Stomach (tissue), 9 donors: ENCODE data around the gene ABL1. TPM values are rescaled to one million over a fixed set of nuclear protein-coding genes. Genes with fewer than 3 reads are reported as not detected.

ENCODE experiments used
- DNase-seq, 2 donors: peaks; one replicate each; pipeline versions ENCODE4 v3.0.0 to v3.0.0-alpha.2; 2013 to 2019
- H3K27ac ChIP-seq, 5 donors: fragments of 200-600 bp in 4 of 5; sonication (generic) in 4 of 5; one replicate each; pipeline ENCODE4 v1.5.1; 2013 to 2019; ENCODE audit warnings: mild to moderate bottlenecking in 1 of 5, moderate library complexity in 1 of 5
- H3K27me3 ChIP-seq, 3 donors: fragments of 200-600 bp; sonication (generic); one replicate each; pipeline ENCODE4 v1.5.1; 2017 to 2019; ENCODE audit warnings: mixed run types in 1 of 3
- H3K36me3 ChIP-seq, 4 donors: fragments of 200-600 bp; sonication (generic); 1 replicate in 3 of 4; 2 replicates in 1 of 4; pipeline ENCODE4 v1.5.1; 2016 to 2019
- H3K4me1 ChIP-seq, 4 donors: fragments of 200-600 bp; sonication (generic); one replicate each; pipeline ENCODE4 v1.5.1; 2016 to 2019
- H3K4me3 ChIP-seq, 4 donors: fragments of 200-600 bp; sonication (generic) in 3 of 4; one replicate each; pipeline ENCODE4 v1.5.1; 2016 to 2019; ENCODE audit warnings: mild to moderate bottlenecking in 1 of 4
- H3K9me3 ChIP-seq, 4 donors: fragments of 200-600 bp; sonication (generic); one replicate each; pipeline ENCODE4 v1.5.1; 2016 to 2019
- EP300 ChIP-seq: sonication (generic); formaldehyde crosslinking; IDR thresholded peaks from one replicate; pipeline ENCODE4 v1.6.1; 2017; ENCODE audit warnings: antibody characterized with exemption
- POLR2A ChIP-seq, 4 donors: fragments of 450-650 bp; IDR thresholded peaks; one replicate each; pipeline ENCODE4 v1.6.1; 2016; ENCODE audit warnings: antibody characterized with exemption in 4 of 4, control low read depth in 2 of 4, mild to moderate bottlenecking in 1 of 4, moderate library complexity in 1 of 4
- POLR2AphosphoS5 ChIP-seq, 3 donors: sonication (generic); formaldehyde crosslinking; IDR thresholded peaks; one replicate each; pipeline ENCODE4 v1.6.1; 2016; ENCODE audit warnings: antibody characterized with exemption in 3 of 3
- WGBS, 5 donors: extraction: QIAGEN DNeasy Blood & Tissue Kit in 3 of 5; methylation state at CpG; one replicate each; pipeline versions ENCODE4 v1.1.5 to v1.1.7; 2013 to 2018; 5-methylcytosine and 5-hydroxymethylcytosine counted together
- intact Hi-C: fragments of 100-400 bp; cut with DNase I; formaldehyde crosslinking; loops from one replicate; pipeline ENCODE4 v1.15.1; 2023; ENCODE audit warnings: low total_unique reads
- polyA plus RNA-seq, 3 donors: library from polyadenylated mRNA; stranded (reverse); fragments of 200-250 nt; gene quantifications; one replicate each; pipeline ENCODE4 v1.2.3, GENCODE V29; 2013
- total RNA-seq, 5 donors: library from RNA; depleted of rRNA; stranded (reverse); fragments of >200 nt; gene quantifications; one replicate each; pipeline versions ENCODE4 v1.1.0 to v1.2.3, GENCODE V29; 2014 to 2016
- TF ChIP-seq, protein P1 (sequence below), 7 experiments: fragments of 450-650 bp in 4 of 7; fragments of 200-600 bp in 3 of 7; sonication (generic) in 3 of 7; IDR thresholded peaks; one replicate each; pipeline ENCODE4 v1.5.1; 2016 to 2019; ENCODE audit warnings: antibody characterized with exemption in 7 of 7, control low read depth in 2 of 7, mild to moderate bottlenecking in 1 of 7
- donor health status: healthy with polysubstance abuse.
- donor health status: Bipolar disorder and iron deficiency.
- donor health status: healthy.

Gene ABL1
- total and polyA plus RNA-seq, 8 donors, result 19.0 to 95.9 (median 43.8) TPM

DNA sequence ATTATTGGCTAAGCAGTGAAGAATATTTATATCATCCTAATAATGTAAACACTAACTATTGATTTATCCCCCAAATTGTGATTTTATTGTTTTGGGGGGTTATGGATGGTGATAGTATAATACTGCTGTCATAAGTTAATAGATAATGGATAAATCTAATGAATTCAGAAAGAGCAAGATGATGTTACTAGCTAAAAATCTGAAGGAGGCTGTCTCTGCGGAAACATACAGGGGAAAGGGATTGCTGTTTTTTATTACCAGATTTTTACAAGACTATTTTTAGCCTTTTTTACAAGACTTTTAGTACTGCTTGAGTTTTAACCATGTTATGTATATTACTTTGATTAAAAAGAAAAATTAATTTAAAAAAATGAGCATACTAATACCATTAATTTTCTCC lies 5.3 kb upstream of the ABL1 start:
- no peak overlapping the region for H3K4me3 ChIP-seq
- H3K27me3 ChIP-seq, result no peaks in the 10 kb centered on the region
- H3K4me1 ChIP-seq, result peaks cover 30 to 56% (median 41%) of the 10 kb centered on the region in 4 donors
- TF ChIP-seq EP300 (no peak), POLR2AphosphoS5 (IDR thresholded peaks at IDR 0.05) (no peak), POLR2A (IDR thresholded peaks at IDR 0.05) (no peak)
- TF ChIP-seq, protein P1, sequence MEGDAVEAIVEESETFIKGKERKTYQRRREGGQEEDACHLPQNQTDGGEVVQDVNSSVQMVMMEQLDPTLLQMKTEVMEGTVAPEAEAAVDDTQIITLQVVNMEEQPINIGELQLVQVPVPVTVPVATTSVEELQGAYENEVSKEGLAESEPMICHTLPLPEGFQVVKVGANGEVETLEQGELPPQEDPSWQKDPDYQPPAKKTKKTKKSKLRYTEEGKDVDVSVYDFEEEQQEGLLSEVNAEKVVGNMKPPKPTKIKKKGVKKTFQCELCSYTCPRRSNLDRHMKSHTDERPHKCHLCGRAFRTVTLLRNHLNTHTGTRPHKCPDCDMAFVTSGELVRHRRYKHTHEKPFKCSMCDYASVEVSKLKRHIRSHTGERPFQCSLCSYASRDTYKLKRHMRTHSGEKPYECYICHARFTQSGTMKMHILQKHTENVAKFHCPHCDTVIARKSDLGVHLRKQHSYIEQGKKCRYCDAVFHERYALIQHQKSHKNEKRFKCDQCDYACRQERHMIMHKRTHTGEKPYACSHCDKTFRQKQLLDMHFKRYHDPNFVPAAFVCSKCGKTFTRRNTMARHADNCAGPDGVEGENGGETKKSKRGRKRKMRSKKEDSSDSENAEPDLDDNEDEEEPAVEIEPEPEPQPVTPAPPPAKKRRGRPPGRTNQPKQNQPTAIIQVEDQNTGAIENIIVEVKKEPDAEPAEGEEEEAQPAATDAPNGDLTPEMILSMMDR (IDR thresholded peaks at IDR 0.05), result no peak
- H3K9me3 ChIP-seq, result no peaks in the 10 kb centered on the region
- no peaks in the 10 kb centered on the region for H3K36me3 ChIP-seq
- no peak for DNase-seq
- 84 to 100% (median 94%) methylated on average over 1 of the region's 1 CpG for WGBS, 5 donors
- H3K27ac ChIP-seq, result no peak overlapping the region
- intact Hi-C loops, result loop anchor here (10.0 kb wide), 1 partner anchor 115 kb away; no protein-coding TSS in a partner anchor

DNA sequence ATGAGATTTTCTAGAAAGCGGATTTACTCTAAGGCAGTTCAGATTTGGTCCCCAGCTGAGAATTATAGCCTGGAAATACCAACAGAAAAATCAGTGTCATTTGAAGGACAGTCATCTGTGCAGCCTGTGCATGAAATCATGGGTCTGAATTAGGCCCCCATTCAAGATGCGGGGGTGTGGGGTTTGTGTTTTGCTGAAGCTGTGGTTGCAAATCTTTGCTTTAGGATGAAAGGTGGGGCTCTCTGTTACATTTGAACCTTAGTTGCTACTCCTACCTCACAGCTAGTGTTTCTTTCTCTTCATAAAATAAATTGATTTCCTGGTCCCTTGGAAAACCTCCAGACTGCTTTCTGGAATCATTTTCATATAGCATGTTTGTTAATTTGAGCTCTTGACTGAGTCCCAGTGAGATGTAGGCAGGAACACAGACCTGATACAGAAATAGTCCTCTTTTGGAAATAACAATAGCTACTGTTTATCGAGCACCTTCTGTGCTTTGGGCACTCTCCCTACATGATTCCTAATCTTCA lies 4.8 kb upstream of the ABL1 start:
- Histone ChIP-seq H3K27ac (peak overlapping the region in 1 of 5 donors; percentile 38), H3K4me1 (peaks cover 25 to 53% (median 36%) of the 10 kb centered on the region in 4 donors), H3K4me3 (no peak overlapping the region), H3K9me3 (no peaks in the 10 kb centered on the region), H3K36me3 (no peaks in the 10 kb centered on the region), H3K27me3 (no peaks in the 10 kb centered on the region)
- DNase-seq, result peak in 1 of 2 donors; percentile 31
- TF ChIP-seq POLR2AphosphoS5 (IDR thresholded peaks at IDR 0.05) (no peak), POLR2A (IDR thresholded peaks at IDR 0.05) (no peak), EP300 (no peak)
- TF ChIP-seq, protein P1 (IDR thresholded peaks at IDR 0.05), result no peak
- 53 to 61% (median 57%) methylated on average over 3 of the region's 3 CpGs for WGBS, 5 donors
- intact Hi-C loops, result loop anchor here (10.0 kb wide), 1 partner anchor 115 kb away; no protein-coding TSS in a partner anchor

DNA sequence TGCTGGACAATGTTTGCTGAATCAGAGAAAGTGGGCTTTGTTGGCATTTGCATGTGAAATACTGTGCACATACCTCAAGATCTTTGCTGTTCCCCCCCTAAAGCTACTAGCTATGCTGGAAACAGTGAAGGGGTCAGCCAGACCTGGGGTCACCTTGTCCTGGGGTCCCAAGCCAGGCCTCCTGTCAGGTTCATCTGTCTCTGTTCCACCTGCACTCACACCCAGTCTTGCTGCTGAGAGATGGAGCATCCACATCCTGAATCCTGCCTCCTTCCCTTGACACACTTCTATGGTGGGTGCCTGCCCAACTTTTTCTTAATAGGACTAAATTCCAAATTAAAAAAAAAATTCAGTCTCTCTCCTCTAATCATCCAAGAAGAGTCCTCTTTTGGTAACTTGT lies 4.0 kb upstream of the ABL1 start:
- H3K27ac ChIP-seq, result no peak overlapping the region
- intact Hi-C loops, result loop anchor here (10.0 kb wide), 1 partner anchor 116 kb away; no protein-coding TSS in a partner anchor
- peaks cover 18 to 48% (median 32%) of the 10 kb centered on the region in 4 donors for H3K4me1 ChIP-seq
- no peaks in the 10 kb centered on the region for H3K36me3 ChIP-seq
- no peaks in the 10 kb centered on the region for H3K9me3 ChIP-seq
- H3K4me3 ChIP-seq, result no peak overlapping the region
- DNase-seq, result no peak
- no peaks in the 10 kb centered on the region for H3K27me3 ChIP-seq
- TF ChIP-seq POLR2A (IDR thresholded peaks at IDR 0.05) (no peak), EP300 (no peak)

DNA sequence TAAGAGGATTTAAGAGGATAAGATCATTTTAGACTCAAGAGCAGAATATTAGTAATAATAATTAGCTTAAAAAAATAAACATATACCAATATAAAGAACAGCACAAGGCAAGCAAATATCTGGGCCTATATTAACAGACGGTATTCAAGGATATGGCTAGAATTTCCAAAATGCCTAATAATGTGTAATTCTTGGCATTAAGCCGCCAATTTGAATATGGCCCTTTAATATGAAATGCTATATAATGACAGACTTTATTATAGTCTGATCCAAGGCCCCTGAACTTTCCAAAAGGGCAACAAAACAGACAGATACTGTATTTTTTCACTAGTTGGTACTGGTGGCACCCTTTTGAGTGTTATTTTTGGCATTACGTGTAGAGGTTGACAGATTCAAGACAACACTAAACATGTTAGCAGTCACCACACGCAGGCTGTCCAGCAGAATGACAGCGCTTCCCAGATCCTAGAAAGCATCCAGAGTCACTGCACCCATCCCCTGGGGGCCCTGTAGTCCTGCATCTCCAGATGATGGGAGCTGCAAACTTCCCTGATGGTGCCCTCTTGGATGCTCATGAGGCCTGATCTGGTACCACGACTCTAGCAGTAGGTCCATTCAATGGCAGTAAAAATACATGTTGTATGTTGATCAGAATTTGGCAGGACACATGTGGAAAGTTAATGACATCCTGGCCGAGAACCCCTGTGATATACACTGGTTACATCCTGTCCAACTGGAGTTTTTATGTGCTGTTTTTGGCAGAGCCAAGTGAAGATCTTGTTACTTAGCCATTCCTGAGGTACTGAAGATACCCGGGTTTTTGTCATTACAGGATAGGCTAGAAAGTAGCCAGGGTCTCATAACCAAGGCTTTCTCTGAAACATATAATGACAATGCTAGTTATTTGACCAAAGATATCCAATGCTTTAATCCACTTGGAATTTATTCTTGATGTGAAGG lies 1.7 kb upstream of the ABL1 start:
- 79 to 92% (median 86%) methylated on average over 8 of the region's 8 CpGs for WGBS, 5 donors
- Histone ChIP-seq H3K36me3 (no peaks in the 10 kb centered on the region), H3K4me3 (peak overlapping the region in 1 of 4 donors; percentile 72), H3K27ac (peak overlapping the region in 4 of 5 donors; percentile 89 to 97 (median 94)), H3K9me3 (no peaks in the 10 kb centered on the region), H3K4me1 (peaks cover 26 to 56% (median 41%) of the 10 kb centered on the region in 4 donors), H3K27me3 (no peaks in the 10 kb centered on the region)
- DNase-seq, result peak in 1 of 2 donors; percentile 62
- TF ChIP-seq EP300 (no peak), POLR2A (IDR thresholded peaks at IDR 0.05) (no peak), POLR2AphosphoS5 (IDR thresholded peaks at IDR 0.05) (no peak)
- TF ChIP-seq, protein P1 (IDR thresholded peaks at IDR 0.05), result no peak
- intact Hi-C loops, result loop anchor here (10.0 kb wide), 1 partner anchor 119 kb away; no protein-coding TSS in a partner anchor
